Activated naive CD8-positive, alpha-beta T cell (primary cell): ENCODE results near the gene TOP3A.

Source experiments
- H3K27ac Mint-ChIP-seq: one replicate; pipeline ENCODE4 v1.8.0; 2021; ENCODE audit warnings: mixed read lengths
- H3K27me3 Mint-ChIP-seq: one replicate; pipeline ENCODE4 v1.8.0; 2021; ENCODE audit warnings: mixed read lengths
- H3K36me3 Mint-ChIP-seq: one replicate; pipeline ENCODE4 v1.8.0; 2021; ENCODE audit warnings: mixed read lengths
- H3K4me1 Mint-ChIP-seq: one replicate; pipeline ENCODE4 v1.8.0; 2021; ENCODE audit warnings: low read depth, mixed read lengths
- H3K4me3 Mint-ChIP-seq: one replicate; pipeline ENCODE4 v1.8.0; 2021; ENCODE audit warnings: mild to moderate bottlenecking, mixed read lengths
- H3K9me3 Mint-ChIP-seq: one replicate; pipeline ENCODE4 v1.8.0; 2021; ENCODE audit warnings: low read depth, mixed read lengths

Gene TOP3A

GRCh38 chr17:18246109-18246725, 68.6 kb downstream of the TOP3A start:
- no peak overlapping the region for H3K27ac Mint-ChIP-seq
- H3K27me3 Mint-ChIP-seq = no peaks in the 10 kb centered on the region
- peaks cover 4% of the 10 kb centered on the region for H3K4me1 Mint-ChIP-seq
- H3K4me3 Mint-ChIP-seq = no peak overlapping the region
- no peaks in the 10 kb centered on the region for H3K9me3 Mint-ChIP-seq
- H3K36me3 Mint-ChIP-seq = no peaks in the 10 kb centered on the region

GRCh38 chr17:18245038-18245776, 69.6 kb downstream of the TOP3A start:
- H3K27ac Mint-ChIP-seq = no peak overlapping the region
- H3K4me3 Mint-ChIP-seq = no peak overlapping the region
- H3K27me3 Mint-ChIP-seq = no peaks in the 10 kb centered on the region
- peaks cover 4% of the 10 kb centered on the region for H3K4me1 Mint-ChIP-seq
- no peaks in the 10 kb centered on the region for H3K36me3 Mint-ChIP-seq
- no peaks in the 10 kb centered on the region for H3K9me3 Mint-ChIP-seq

- H3K27ac Mint-ChIP-seq = no peak overlapping the region
- no peaks in the 10 kb centered on the region for H3K9me3 Mint-ChIP-seq
- H3K27me3 Mint-ChIP-seq = no peaks in the 10 kb centered on the region
- no peak overlapping the region for H3K4me3 Mint-ChIP-seq
- H3K36me3 Mint-ChIP-seq = no peaks in the 10 kb centered on the region
- H3K4me1 Mint-ChIP-seq = no peaks in the 10 kb centered on the region
These were observed 73.4 kb downstream of the TOP3A start for GRCh38 chr17:18241229-18241871.

GRCh38 chr17:18240449-18240848, 74.3 kb downstream of the TOP3A start:
- no peaks in the 10 kb centered on the region for H3K9me3 Mint-ChIP-seq
- H3K4me3 Mint-ChIP-seq = no peak overlapping the region
- H3K27me3 Mint-ChIP-seq = no peaks in the 10 kb centered on the region
- H3K4me1 Mint-ChIP-seq = no peaks in the 10 kb centered on the region
- no peaks in the 10 kb centered on the region for H3K36me3 Mint-ChIP-seq
- no peak overlapping the region for H3K27ac Mint-ChIP-seq

GRCh38 chr17:18238299-18238698, 76.5 kb downstream of the TOP3A start:
- Mint-ChIP-seq H3K4me3 (no peak overlapping the region), H3K9me3 (no peaks in the 10 kb centered on the region), H3K36me3 (no peaks in the 10 kb centered on the region), H3K27me3 (no peaks in the 10 kb centered on the region), H3K27ac (no peak overlapping the region), H3K4me1 (no peaks in the 10 kb centered on the region)

- H3K4me3 Mint-ChIP-seq = no peak overlapping the region
- H3K36me3 Mint-ChIP-seq = no peaks in the 10 kb centered on the region
- no peaks in the 10 kb centered on the region for H3K4me1 Mint-ChIP-seq
- H3K27ac Mint-ChIP-seq = no peak overlapping the region
- no peaks in the 10 kb centered on the region for H3K9me3 Mint-ChIP-seq
- H3K27me3 Mint-ChIP-seq = no peaks in the 10 kb centered on the region
These were observed 77.3 kb downstream of the TOP3A start for GRCh38 chr17:18237461-18237860.

- Mint-ChIP-seq H3K27me3 (no peaks in the 10 kb centered on the region), H3K4me1 (no peaks in the 10 kb centered on the region), H3K27ac (no peak overlapping the region), H3K9me3 (no peaks in the 10 kb centered on the region), H3K36me3 (no peaks in the 10 kb centered on the region), H3K4me3 (no peak overlapping the region)
These were observed 78.3 kb downstream of the TOP3A start for GRCh38 chr17:18236494-18236893.

GRCh38 chr17:18235743-18236256, 79.0 kb downstream of the TOP3A start:
- Mint-ChIP-seq H3K4me1 (no peaks in the 10 kb centered on the region), H3K4me3 (no peak overlapping the region), H3K36me3 (no peaks in the 10 kb centered on the region), H3K27ac (no peak overlapping the region), H3K9me3 (no peaks in the 10 kb centered on the region), H3K27me3 (no peaks in the 10 kb centered on the region)

- Mint-ChIP-seq H3K27ac (no peak overlapping the region), H3K9me3 (no peaks in the 10 kb centered on the region), H3K4me3 (no peak overlapping the region), H3K36me3 (no peaks in the 10 kb centered on the region), H3K4me1 (no peaks in the 10 kb centered on the region), H3K27me3 (no peaks in the 10 kb centered on the region)
These were observed 79.9 kb downstream of the TOP3A start for GRCh38 chr17:18234853-18235380.

GRCh38 chr17:18233803-18234518, 80.8 kb downstream of the TOP3A start:
- Mint-ChIP-seq H3K4me3 (no peak overlapping the region), H3K9me3 (no peaks in the 10 kb centered on the region), H3K27me3 (no peaks in the 10 kb centered on the region), H3K27ac (no peak overlapping the region), H3K36me3 (no peaks in the 10 kb centered on the region), H3K4me1 (no peaks in the 10 kb centered on the region)

GRCh38 chr17:18231164-18231563, 83.6 kb downstream of the TOP3A start:
- no peak overlapping the region for H3K4me3 Mint-ChIP-seq
- H3K4me1 Mint-ChIP-seq = peaks cover 13% of the 10 kb centered on the region
- no peak overlapping the region for H3K27ac Mint-ChIP-seq
- H3K9me3 Mint-ChIP-seq = no peaks in the 10 kb centered on the region
- H3K36me3 Mint-ChIP-seq = no peaks in the 10 kb centered on the region
- H3K27me3 Mint-ChIP-seq = no peaks in the 10 kb centered on the region

GRCh38 chr17:18230288-18231141, 84.3 kb downstream of the TOP3A start:
- Mint-ChIP-seq H3K27me3 (no peaks in the 10 kb centered on the region), H3K4me3 (no peak overlapping the region), H3K36me3 (no peaks in the 10 kb centered on the region), H3K27ac (no peak overlapping the region), H3K4me1 (peaks cover 16% of the 10 kb centered on the region), H3K9me3 (no peaks in the 10 kb centered on the region)

- no peak overlapping the region for H3K4me3 Mint-ChIP-seq
- H3K27ac Mint-ChIP-seq = no peak overlapping the region
- no peaks in the 10 kb centered on the region for H3K27me3 Mint-ChIP-seq
These were observed 85.0 kb downstream of the TOP3A start for GRCh38 chr17:18229771-18230170.

GRCh38 chr17:18229254-18229653, 85.5 kb downstream of the TOP3A start:
- no peak overlapping the region for H3K4me3 Mint-ChIP-seq
- no peaks in the 10 kb centered on the region for H3K27me3 Mint-ChIP-seq
- H3K36me3 Mint-ChIP-seq = no peaks in the 10 kb centered on the region
- H3K9me3 Mint-ChIP-seq = no peaks in the 10 kb centered on the region
- peaks cover 18% of the 10 kb centered on the region for H3K4me1 Mint-ChIP-seq
- H3K27ac Mint-ChIP-seq = no peak overlapping the region

More at GRCh38 chr17:18229771-18230170, 85.0 kb downstream of the TOP3A start:
- H3K9me3 Mint-ChIP-seq = no peaks in the 10 kb centered on the region
- H3K4me1 Mint-ChIP-seq = peaks cover 18% of the 10 kb centered on the region
- no peaks in the 10 kb centered on the region for H3K36me3 Mint-ChIP-seq
